ENCODE results near the gene PLEKHA6.

PLEKHA6 gene

GRCh38 chr1:204377800-204378668 lies 18.3 kb upstream of the PLEKHA6 start:
- WGBS = under 1% methylated on average over 54 of the region's 55 CpGs
- Histone ChIP-seq H4K8ac (ENCODE audit: low read length) (no peak overlapping the region), H2BK15ac (ENCODE audit: low read depth, poor library complexity, severe bottlenecking) (no peak overlapping the region), H3K27ac (ENCODE audit: low read length, poor library complexity, severe bottlenecking) (no peak overlapping the region), H3K36me3 (ENCODE audit: control insufficient read depth in 1 of 2, insufficient read depth in 2 of 2, low read depth in 1 of 2, low read length in 2 of 2) (no peaks in the 10 kb centered on the region), H3K9ac (ENCODE audit: low read length) (peak overlapping the region; percentile 4), H2BK120ac (ENCODE audit: low read depth, low read length) (no peak overlapping the region), H2BK12ac (ENCODE audit: low read length in 2 of 2) (no peak overlapping the region), H2AK5ac (ENCODE audit: low read length, severe bottlenecking) (no peak overlapping the region), H3K4me3 (ENCODE audit: insufficient read depth in 1 of 2, low read depth in 1 of 2, low read length in 2 of 2) (peak overlapping the region; percentile 47 to 62), H3K4me1 (ENCODE audit: control insufficient read depth, insufficient read depth, low read depth, low read length) (peaks cover 11% of the 10 kb centered on the region), H3K4ac (ENCODE audit: low read depth in 1 of 2, low read length in 2 of 2) (no peak overlapping the region), H2AFZ (ENCODE audit: low read depth, low read length) (peak overlapping the region; percentile 62), H3K14ac (ENCODE audit: low read length in 2 of 2) (peak overlapping the region in 1 of 2 experiments; percentile 42), H2BK5ac (ENCODE audit: low read depth, low read length, poor library complexity, severe bottlenecking) (no peak overlapping the region), H3K4me2 (ENCODE audit: low read length, poor library complexity, severe bottlenecking) (peak overlapping the region; percentile 99), H3K27me3 (ENCODE audit: control insufficient read depth in 1 of 2, insufficient read depth in 1 of 2, low read length in 2 of 2) (peaks cover 68 to 98% of the 10 kb centered on the region in 2 experiments), H3K23ac (ENCODE audit: low read length in 2 of 2) (peak overlapping the region in 1 of 2 experiments; percentile 18), H3K79me1 (replicated peaks; ENCODE audit: low read length, poor library complexity, severe bottlenecking) (no peaks in the 10 kb centered on the region), H3K18ac (ENCODE audit: low read depth in 1 of 2, low read length in 2 of 2) (peak overlapping the region in 1 of 2 experiments; percentile 28), H3K9me3 (ENCODE audit: control insufficient read depth, low read length) (no peaks in the 10 kb centered on the region), H4K91ac (ENCODE audit: low read length) (no peak overlapping the region)
- no peak for DNase-seq

DNA sequence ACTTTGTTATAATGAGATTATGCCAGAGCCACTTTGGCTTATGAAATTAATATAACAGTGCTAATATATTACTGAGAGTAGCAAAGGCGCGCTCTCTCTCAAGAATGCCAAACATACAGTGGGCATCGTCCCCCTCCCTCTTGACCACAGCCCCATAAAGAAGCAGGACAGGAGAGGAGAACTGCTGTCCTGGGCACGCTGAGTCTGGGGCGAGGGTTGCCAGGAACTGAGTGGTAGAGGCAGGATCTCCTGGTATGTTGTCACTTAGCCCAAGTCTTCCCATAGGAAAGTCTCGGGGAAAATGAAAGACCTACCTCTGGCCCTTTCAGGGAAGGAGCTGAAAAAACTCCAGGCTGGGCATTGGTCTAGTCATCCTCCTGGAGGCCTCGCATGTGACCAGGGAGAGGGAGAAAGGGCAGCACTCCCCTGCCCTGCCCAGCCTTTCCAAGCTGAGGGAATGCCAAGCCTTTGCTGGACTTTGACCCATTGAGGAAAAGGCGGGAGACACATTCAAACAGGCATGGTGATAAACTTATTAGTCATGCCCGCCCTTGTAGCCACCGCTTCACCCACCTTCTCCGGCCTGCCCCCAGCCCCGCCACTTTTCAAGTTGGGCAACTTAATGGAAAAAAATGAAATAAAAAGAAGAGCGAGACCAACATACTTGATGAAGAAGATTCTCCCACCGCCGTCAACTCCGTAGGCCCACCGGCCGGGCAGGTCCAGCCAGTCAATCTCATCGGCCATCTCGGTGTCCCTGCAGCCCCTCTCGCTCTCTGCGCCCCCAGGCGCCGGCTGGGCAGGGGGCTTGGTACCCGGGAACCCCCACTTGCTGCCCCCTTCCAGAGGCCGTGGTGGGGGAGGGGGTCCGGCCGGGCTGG lies 17.4 kb upstream of the PLEKHA6 start:
- H3K14ac ChIP-seq (ENCODE audit: low read length in 2 of 2) = peak overlapping the region in 1 of 2 experiments; percentile 42
- H3K36me3 ChIP-seq (ENCODE audit: control insufficient read depth in 1 of 2, insufficient read depth in 2 of 2, low read depth in 1 of 2, low read length in 2 of 2) = no peaks in the 10 kb centered on the region
- no peak overlapping the region for H3K23ac ChIP-seq (ENCODE audit: low read length in 2 of 2)
- peak overlapping the region; percentile 99 for H3K4me2 ChIP-seq (ENCODE audit: low read length, poor library complexity, severe bottlenecking)
- peaks cover 11% of the 10 kb centered on the region for H3K4me1 ChIP-seq (ENCODE audit: control insufficient read depth, insufficient read depth, low read depth, low read length)
- H4K91ac ChIP-seq (ENCODE audit: low read length) = no peak overlapping the region
- no peak overlapping the region for H3K4ac ChIP-seq (ENCODE audit: low read depth in 1 of 2, low read length in 2 of 2)
- DNase-seq = no peak
- H2BK12ac ChIP-seq (ENCODE audit: low read length in 2 of 2) = no peak overlapping the region
- WGBS = 51% methylated on average over 28 of the region's 28 CpGs
- H3K9ac ChIP-seq (ENCODE audit: low read length) = no peak overlapping the region
- H2AFZ ChIP-seq (ENCODE audit: low read depth, low read length) = no peak overlapping the region
- peaks cover 63 to 98% of the 10 kb centered on the region in 2 experiments for H3K27me3 ChIP-seq (ENCODE audit: control insufficient read depth in 1 of 2, insufficient read depth in 1 of 2, low read length in 2 of 2)
- H4K8ac ChIP-seq (ENCODE audit: low read length) = no peak overlapping the region
- no peak overlapping the region for H3K27ac ChIP-seq (ENCODE audit: low read length, poor library complexity, severe bottlenecking)
- no peaks in the 10 kb centered on the region for H3K9me3 ChIP-seq (ENCODE audit: control insufficient read depth, low read length)
- no peak overlapping the region for H2BK120ac ChIP-seq (ENCODE audit: low read depth, low read length)
- peak overlapping the region; percentile 47 to 62 for H3K4me3 ChIP-seq (ENCODE audit: insufficient read depth in 1 of 2, low read depth in 1 of 2, low read length in 2 of 2)
- H2BK5ac ChIP-seq (ENCODE audit: low read depth, low read length, poor library complexity, severe bottlenecking) = no peak overlapping the region
- no peak overlapping the region for H3K18ac ChIP-seq (ENCODE audit: low read depth in 1 of 2, low read length in 2 of 2)
- no peak overlapping the region for H2BK15ac ChIP-seq (ENCODE audit: low read depth, poor library complexity, severe bottlenecking)
- H3K79me1 ChIP-seq (replicated peaks; ENCODE audit: low read length, poor library complexity, severe bottlenecking) = no peaks in the 10 kb centered on the region
- no peak overlapping the region for H2AK5ac ChIP-seq (ENCODE audit: low read length, severe bottlenecking)

DNA sequence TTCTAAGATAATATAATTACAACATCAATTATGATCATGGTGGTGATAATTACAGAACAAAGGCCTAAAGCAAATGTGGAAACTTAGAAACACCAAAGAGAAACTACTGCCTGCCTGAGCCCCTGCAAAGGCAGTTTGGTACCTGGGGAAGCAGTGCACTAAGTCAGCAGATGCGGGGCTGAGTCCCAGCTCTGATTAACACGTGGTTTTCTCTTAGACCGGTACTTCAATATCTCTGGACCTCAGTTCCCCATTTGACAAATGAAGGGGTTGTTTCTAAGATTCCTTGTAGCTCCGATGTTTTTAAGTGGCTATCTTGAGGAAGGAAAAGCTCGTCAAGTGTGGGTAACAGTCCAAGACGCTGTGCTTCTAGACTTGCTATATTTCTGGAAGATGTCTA lies 16.7 kb upstream of the PLEKHA6 start:
- Histone ChIP-seq H2BK5ac (ENCODE audit: low read depth, low read length, poor library complexity, severe bottlenecking) (no peak overlapping the region), H3K9me3 (ENCODE audit: control insufficient read depth, low read length) (no peaks in the 10 kb centered on the region), H4K8ac (ENCODE audit: low read length) (no peak overlapping the region), H2AFZ (ENCODE audit: low read depth, low read length) (no peak overlapping the region), H3K36me3 (ENCODE audit: control insufficient read depth in 1 of 2, insufficient read depth in 2 of 2, low read depth in 1 of 2, low read length in 2 of 2) (no peaks in the 10 kb centered on the region), H3K14ac (ENCODE audit: low read length in 2 of 2) (no peak overlapping the region), H2AK5ac (ENCODE audit: low read length, severe bottlenecking) (no peak overlapping the region), H3K79me1 (replicated peaks; ENCODE audit: low read length, poor library complexity, severe bottlenecking) (no peaks in the 10 kb centered on the region), H3K27ac (ENCODE audit: low read length, poor library complexity, severe bottlenecking) (no peak overlapping the region), H2BK120ac (ENCODE audit: low read depth, low read length) (no peak overlapping the region), H3K4me2 (ENCODE audit: low read length, poor library complexity, severe bottlenecking) (no peak overlapping the region), H2BK12ac (ENCODE audit: low read length in 2 of 2) (no peak overlapping the region), H3K23ac (ENCODE audit: low read length in 2 of 2) (no peak overlapping the region), H3K4ac (ENCODE audit: low read depth in 1 of 2, low read length in 2 of 2) (no peak overlapping the region), H3K9ac (ENCODE audit: low read length) (no peak overlapping the region), H3K4me3 (ENCODE audit: insufficient read depth in 1 of 2, low read depth in 1 of 2, low read length in 2 of 2) (no peak overlapping the region), H3K27me3 (ENCODE audit: control insufficient read depth in 1 of 2, insufficient read depth in 1 of 2, low read length in 2 of 2) (peaks cover 68 to 99% of the 10 kb centered on the region in 2 experiments), H4K91ac (ENCODE audit: low read length) (no peak overlapping the region), H3K18ac (ENCODE audit: low read depth in 1 of 2, low read length in 2 of 2) (no peak overlapping the region), H2BK15ac (ENCODE audit: low read depth, poor library complexity, severe bottlenecking) (no peak overlapping the region), H3K4me1 (ENCODE audit: control insufficient read depth, insufficient read depth, low read depth, low read length) (peaks cover 11% of the 10 kb centered on the region)
- no peak for DNase-seq
- 93% methylated on average over 6 of the region's 6 CpGs for WGBS

- no peaks in the 10 kb centered on the region for H3K79me1 ChIP-seq (replicated peaks; ENCODE audit: low read length, poor library complexity, severe bottlenecking)
- H4K8ac ChIP-seq (ENCODE audit: low read length) = no peak overlapping the region
- peaks cover 78 to 98% of the 10 kb centered on the region in 2 experiments for H3K27me3 ChIP-seq (ENCODE audit: control insufficient read depth in 1 of 2, insufficient read depth in 1 of 2, low read length in 2 of 2)
- no peak overlapping the region for H3K9ac ChIP-seq (ENCODE audit: low read length)
- no peak overlapping the region for H2AK5ac ChIP-seq (ENCODE audit: low read length, severe bottlenecking)
- no peak overlapping the region for H3K27ac ChIP-seq (ENCODE audit: low read length, poor library complexity, severe bottlenecking)
- no peak overlapping the region for H3K23ac ChIP-seq (ENCODE audit: low read length in 2 of 2)
- no peak overlapping the region for H3K4me3 ChIP-seq (ENCODE audit: insufficient read depth in 1 of 2, low read depth in 1 of 2, low read length in 2 of 2)
- H3K4me1 ChIP-seq (ENCODE audit: control insufficient read depth, insufficient read depth, low read depth, low read length) = peaks cover 11% of the 10 kb centered on the region
- no peak overlapping the region for H2AFZ ChIP-seq (ENCODE audit: low read depth, low read length)
- no peak overlapping the region for H3K18ac ChIP-seq (ENCODE audit: low read depth in 1 of 2, low read length in 2 of 2)
- no peak overlapping the region for H2BK120ac ChIP-seq (ENCODE audit: low read depth, low read length)
- no peaks in the 10 kb centered on the region for H3K9me3 ChIP-seq (ENCODE audit: control insufficient read depth, low read length)
- no peak overlapping the region for H3K14ac ChIP-seq (ENCODE audit: low read length in 2 of 2)
- no peak overlapping the region for H4K91ac ChIP-seq (ENCODE audit: low read length)
- no peak overlapping the region for H2BK12ac ChIP-seq (ENCODE audit: low read length in 2 of 2)
- H2BK15ac ChIP-seq (ENCODE audit: low read depth, poor library complexity, severe bottlenecking) = no peak overlapping the region
- WGBS = 96% methylated on average over 4 of the region's 4 CpGs
- DNase-seq = no peak
- no peak overlapping the region for H2BK5ac ChIP-seq (ENCODE audit: low read depth, low read length, poor library complexity, severe bottlenecking)
- no peaks in the 10 kb centered on the region for H3K36me3 ChIP-seq (ENCODE audit: control insufficient read depth in 1 of 2, insufficient read depth in 2 of 2, low read depth in 1 of 2, low read length in 2 of 2)
- no peak overlapping the region for H3K4ac ChIP-seq (ENCODE audit: low read depth in 1 of 2, low read length in 2 of 2)
- no peak overlapping the region for H3K4me2 ChIP-seq (ENCODE audit: low read length, poor library complexity, severe bottlenecking)
Measured at GRCh38 chr1:204373911-204374310, 14.2 kb upstream of the PLEKHA6 start.

Measured in mesenchymal stem cell (in vitro differentiated cells and primary cell).